ENCODE measurements around the gene MYO1E.

MYO1E gene

DNA sequence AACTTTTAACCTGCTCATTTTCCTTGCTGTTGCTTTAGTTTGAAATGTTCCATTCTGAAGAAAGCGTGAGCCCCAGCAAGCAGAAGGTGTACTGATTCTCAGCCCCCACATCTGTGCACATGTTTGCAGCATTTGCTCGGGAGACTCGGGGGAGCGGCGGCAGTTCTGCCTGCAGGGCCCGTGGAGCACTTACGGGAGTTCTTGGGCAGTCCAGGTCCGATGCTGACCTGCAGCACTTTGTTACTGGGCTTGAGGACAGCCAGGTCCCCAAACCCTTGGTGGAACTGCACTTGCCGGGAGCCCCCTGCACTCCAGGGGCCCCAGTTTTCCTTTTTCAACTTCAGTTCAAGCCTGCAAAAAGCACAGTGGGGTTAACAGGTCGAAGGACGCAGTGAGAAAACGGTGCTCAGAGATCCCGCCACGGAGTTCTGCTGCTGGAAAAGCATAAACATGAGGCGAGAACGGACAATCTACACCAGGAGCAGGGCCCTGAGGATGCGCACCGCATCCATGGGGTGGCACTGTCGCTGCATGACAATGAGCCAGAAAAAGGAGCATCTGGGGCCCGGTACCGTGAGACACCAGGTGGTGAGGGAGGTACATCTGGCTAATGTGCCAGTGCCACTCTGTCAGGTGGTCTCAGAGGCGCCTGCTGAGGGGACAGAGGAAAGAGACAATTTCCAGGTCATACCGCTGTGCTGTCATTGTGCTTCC is 211.6 kb downstream of the MYO1E start:
- in situ Hi-C loops (cut with MboI; ENCODE audit: low pct_unique_long_range_greater_than_20kb, low sequenced_read_pairs, unreplicated experiment): no loop called here
- no peak for DNase-seq (ENCODE audit: low spot score)
- TF ChIP-seq, protein P1, sequence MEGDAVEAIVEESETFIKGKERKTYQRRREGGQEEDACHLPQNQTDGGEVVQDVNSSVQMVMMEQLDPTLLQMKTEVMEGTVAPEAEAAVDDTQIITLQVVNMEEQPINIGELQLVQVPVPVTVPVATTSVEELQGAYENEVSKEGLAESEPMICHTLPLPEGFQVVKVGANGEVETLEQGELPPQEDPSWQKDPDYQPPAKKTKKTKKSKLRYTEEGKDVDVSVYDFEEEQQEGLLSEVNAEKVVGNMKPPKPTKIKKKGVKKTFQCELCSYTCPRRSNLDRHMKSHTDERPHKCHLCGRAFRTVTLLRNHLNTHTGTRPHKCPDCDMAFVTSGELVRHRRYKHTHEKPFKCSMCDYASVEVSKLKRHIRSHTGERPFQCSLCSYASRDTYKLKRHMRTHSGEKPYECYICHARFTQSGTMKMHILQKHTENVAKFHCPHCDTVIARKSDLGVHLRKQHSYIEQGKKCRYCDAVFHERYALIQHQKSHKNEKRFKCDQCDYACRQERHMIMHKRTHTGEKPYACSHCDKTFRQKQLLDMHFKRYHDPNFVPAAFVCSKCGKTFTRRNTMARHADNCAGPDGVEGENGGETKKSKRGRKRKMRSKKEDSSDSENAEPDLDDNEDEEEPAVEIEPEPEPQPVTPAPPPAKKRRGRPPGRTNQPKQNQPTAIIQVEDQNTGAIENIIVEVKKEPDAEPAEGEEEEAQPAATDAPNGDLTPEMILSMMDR (IDR thresholded peaks at IDR 0.05; ENCODE audit: extremely low read depth, insufficient read depth, missing control alignments): peak; percentile 30

DNA sequence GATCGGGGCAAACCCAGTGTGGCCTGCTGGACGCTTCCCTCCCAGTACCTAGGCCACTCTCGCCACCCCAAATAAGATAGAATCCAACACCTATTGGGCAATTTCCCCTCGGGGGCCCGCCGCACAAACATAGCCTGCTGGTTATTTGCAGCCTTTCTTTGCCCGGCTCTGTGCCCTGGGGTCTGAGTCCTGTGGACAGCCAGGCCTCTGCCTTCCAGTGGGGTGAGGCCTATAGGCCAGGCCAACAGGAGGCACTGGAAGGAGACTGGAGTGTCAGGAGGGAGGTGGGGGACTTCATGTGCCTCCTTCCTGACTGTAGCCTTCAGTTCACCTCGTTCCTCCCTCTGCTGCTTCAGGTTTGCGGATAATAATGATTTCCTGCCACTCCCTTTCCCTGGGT is 213.5 kb downstream of the MYO1E start:
- no peak for DNase-seq (ENCODE audit: low spot score)
- TF ChIP-seq, protein P1 (IDR thresholded peaks at IDR 0.05; ENCODE audit: extremely low read depth, insufficient read depth, missing control alignments): no peak
- in situ Hi-C loops (cut with MboI; ENCODE audit: low pct_unique_long_range_greater_than_20kb, low sequenced_read_pairs, unreplicated experiment): no loop called here

DNA sequence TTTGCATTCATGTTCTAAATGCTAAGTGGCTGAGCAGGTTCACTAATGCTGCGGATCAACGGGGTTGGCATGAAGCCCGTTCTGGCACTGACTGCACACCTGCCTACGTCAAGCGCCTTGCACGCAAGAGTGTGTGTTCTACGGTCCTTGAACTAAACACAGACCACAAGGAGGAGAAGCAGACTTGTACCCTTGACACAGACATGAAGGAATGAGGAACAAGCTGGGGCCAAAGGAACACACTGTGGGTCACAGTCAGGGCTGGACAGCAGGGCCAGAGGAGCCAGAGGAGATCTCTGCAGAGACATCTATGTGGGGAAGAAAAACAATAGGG is 214.0 kb downstream of the MYO1E start:
- no peak for DNase-seq (ENCODE audit: low spot score)
- TF ChIP-seq, protein P1 (IDR thresholded peaks at IDR 0.05; ENCODE audit: extremely low read depth, insufficient read depth, missing control alignments): no peak
- in situ Hi-C loops (cut with MboI; ENCODE audit: low pct_unique_long_range_greater_than_20kb, low sequenced_read_pairs, unreplicated experiment): no loop called here

DNA sequence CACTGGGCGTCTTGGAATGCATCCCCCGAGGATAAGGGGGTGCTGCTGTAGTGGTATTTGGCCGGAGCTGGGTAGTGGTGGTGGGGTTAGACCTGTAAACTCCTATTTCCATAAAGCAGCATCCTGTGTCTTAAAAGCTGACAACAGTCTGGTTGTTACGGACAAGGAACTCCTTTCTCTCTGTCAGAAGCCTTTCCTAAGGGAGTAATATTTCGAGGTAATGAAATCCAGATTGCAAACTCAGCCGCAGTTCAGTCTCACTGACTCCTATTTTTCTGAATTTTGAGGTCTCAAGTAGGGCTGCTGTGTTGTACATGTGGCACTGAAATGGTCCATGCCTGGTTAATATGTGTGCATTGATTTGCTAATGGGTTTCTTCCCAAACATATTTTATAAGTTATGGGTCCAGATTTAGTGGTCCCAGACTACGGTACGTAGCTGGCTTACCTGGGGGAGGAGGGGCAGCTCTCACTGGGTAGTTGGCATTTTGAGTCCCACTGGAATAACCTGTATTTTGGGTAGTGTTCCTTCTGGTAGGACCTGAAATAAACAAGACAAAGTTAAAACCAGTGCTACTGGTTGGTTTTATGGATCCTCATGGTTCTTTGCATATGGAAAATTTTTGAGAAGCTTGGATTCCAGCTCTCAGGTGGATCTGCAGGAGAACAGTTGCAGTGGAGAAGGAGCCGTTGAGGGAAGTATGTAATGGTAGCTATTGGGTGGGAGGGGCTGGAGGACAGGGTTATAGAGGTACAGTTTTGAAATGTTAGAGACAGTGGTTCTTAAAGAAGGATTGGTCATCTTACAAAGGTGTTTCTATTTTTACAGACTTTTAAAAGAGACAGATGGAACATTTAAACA is 214.6 kb downstream of the MYO1E start:
- TF ChIP-seq, protein P1 (IDR thresholded peaks at IDR 0.05; ENCODE audit: extremely low read depth, insufficient read depth, missing control alignments): no peak
- DNase-seq (ENCODE audit: low spot score): no peak
- in situ Hi-C loops (cut with MboI; ENCODE audit: low pct_unique_long_range_greater_than_20kb, low sequenced_read_pairs, unreplicated experiment): no loop called here

DNA sequence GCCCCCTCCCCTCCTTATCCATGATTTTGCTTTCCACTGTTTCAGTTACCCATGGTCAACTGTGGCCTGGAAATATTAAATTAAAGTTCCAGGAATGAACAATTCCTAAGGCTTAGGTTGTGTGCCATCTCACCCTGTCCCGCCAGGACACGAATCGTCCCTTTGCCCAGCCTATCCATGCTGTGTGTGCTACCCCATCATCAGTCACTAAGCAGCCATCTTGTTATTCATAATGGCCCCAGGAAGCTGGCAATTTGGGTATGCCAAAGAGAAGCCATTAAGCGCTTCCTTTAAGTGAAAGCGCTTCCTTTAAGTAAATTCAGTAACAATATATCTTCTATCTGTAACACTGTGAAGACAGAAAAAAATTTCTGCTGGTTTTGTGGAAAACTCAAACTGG is 215.3 kb downstream of the MYO1E start:
- in situ Hi-C loops (cut with MboI; ENCODE audit: low pct_unique_long_range_greater_than_20kb, low sequenced_read_pairs, unreplicated experiment): no loop called here
- TF ChIP-seq, protein P1 (IDR thresholded peaks at IDR 0.05; ENCODE audit: extremely low read depth, insufficient read depth, missing control alignments): no peak
- DNase-seq (ENCODE audit: low spot score): no peak

DNA sequence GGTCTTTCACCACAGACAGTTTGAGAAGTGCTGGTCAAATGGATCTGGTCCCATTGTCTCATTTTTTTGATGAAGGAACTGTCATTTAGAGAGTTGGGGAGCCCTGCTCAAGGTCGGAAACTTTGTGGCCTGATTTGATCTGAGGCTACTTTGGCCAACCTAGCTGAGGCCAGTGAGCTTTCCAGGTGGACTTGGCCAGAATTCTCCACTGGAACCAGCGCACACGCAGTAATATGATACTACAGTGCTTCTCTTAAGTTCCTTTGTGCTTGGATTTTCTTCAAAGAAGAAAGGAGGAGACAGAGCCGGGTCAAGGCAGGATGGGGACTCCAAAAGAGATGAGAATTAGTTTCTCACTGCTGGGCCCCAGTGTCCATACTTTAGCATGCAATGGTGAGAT is 217.2 kb downstream of the MYO1E start:
- no peak for DNase-seq (ENCODE audit: low spot score)
- in situ Hi-C loops (cut with MboI; ENCODE audit: low pct_unique_long_range_greater_than_20kb, low sequenced_read_pairs, unreplicated experiment): no loop called here
- TF ChIP-seq, protein P1 (IDR thresholded peaks at IDR 0.05; ENCODE audit: extremely low read depth, insufficient read depth, missing control alignments): no peak

Measured in GM13977 (cell line).